A549 (cell line): ENCODE results near the gene CAMP. TPM values are rescaled to one million over a fixed set of nuclear protein-coding genes. Genes with fewer than 3 reads are reported as not detected.

ENCODE experiments used
- ATAC-seq, 2 experiments: fragments of 200-7000 bp in 1 of 2; fragments of >200 bp in 1 of 2; cut with Nextera tagmentation in 1 of 2; cut with Tn5 transposase in 1 of 2; 3 replicates each; pipeline versions ENCODE4 v1.8.0 to v1.9.1; 2018 to 2020; ENCODE audit warnings: mild to moderate bottlenecking in 1 of 2, moderate library complexity in 1 of 2
- CTCF ChIA-PET: fragments of 300-600 bp; sonication (Branson Sonifier 250); formaldehyde crosslinking; extraction: SDS; loops from one replicate; lab custom pipeline; 2021; ENCODE audit warnings: antibody characterized with exemption, inconsistent platforms; lab: Yijun Ruan, JAX
- POLR2A ChIA-PET: fragments of 350-600 bp; formaldehyde crosslinking; extraction: SDS; loops from one replicate; lab custom pipeline; 2021; ENCODE audit warnings: antibody characterized with exemption, inconsistent platforms; lab: Yijun Ruan, JAX
- DNase-seq, 2 experiments: peaks; one replicate each; pipeline versions ENCODE4 v3.0.0 to v3.0.0-alpha.2; 2011 to 2016; ENCODE audit warnings: low read depth in 1 of 2, low spot score in 1 of 2
- FAIRE-seq: peaks from 2 replicates; lab custom pipeline; 2011; peaks lifted over from hg19 to GRCh38; lab: Jason Lieb, UNC
- H3K27ac ChIP-seq, 2 experiments: fragments of >200 bp; sonication (Bioruptor Twin); formaldehyde crosslinking; 3 replicates each; pipeline ENCODE4 v1.5.1; 2016 to 2017
- H3K4me1 ChIP-seq: fragments of >200 bp; sonication (Bioruptor Twin); formaldehyde crosslinking; 3 replicates; pipeline ENCODE4 v1.6.1; 2016
- H3K4me2 ChIP-seq: fragments of >200 bp; sonication (Bioruptor Twin); formaldehyde crosslinking; 3 replicates; pipeline ENCODE4 v1.6.1; 2016
- H3K4me3 ChIP-seq: fragments of >200 bp; sonication (Bioruptor Twin); formaldehyde crosslinking; 3 replicates; pipeline ENCODE4 v1.5.1; 2016
- H3K9me3 ChIP-seq: fragments of >200 bp; sonication (Bioruptor Twin); formaldehyde crosslinking; 3 replicates; pipeline ENCODE4 v1.6.1; 2016
- CBX2 ChIP-seq: fragments of 200-600 bp; sonication (generic); IDR thresholded peaks from 2 replicates; pipeline ENCODE4 v1.6.1; 2016; ENCODE audit warnings: low read depth, mild to moderate bottlenecking, borderline replicate concordance
- CHD4 ChIP-seq: fragments of 200-600 bp; sonication (generic); IDR thresholded peaks from 2 replicates; pipeline ENCODE4 v1.6.1; 2016; ENCODE audit warnings: antibody characterized with exemption, mild to moderate bottlenecking, borderline replicate concordance
- EHF ChIP-seq: fragments of 250-450 bp; sonication (Bioruptor Pico); IDR thresholded peaks from 2 replicates; pipeline ENCODE4 v1.5.0; 2020; ENCODE audit warnings: mild to moderate bottlenecking
- EHMT2 ChIP-seq: fragments of 200-600 bp; sonication (generic); IDR thresholded peaks from 2 replicates; pipeline ENCODE4 v1.6.1; 2016; ENCODE audit warnings: antibody characterized with exemption, low read depth, mild to moderate bottlenecking, moderate library complexity
- GATA3 ChIP-seq: IDR thresholded peaks from 2 replicates; pipeline ENCODE4 v1.6.1; 2012; ENCODE audit warnings: borderline replicate concordance
- HOXA7 ChIP-seq: fragments of 250-450 bp; sonication (Bioruptor Pico); IDR thresholded peaks from 2 replicates; pipeline ENCODE4 v1.5.0; 2020; ENCODE audit warnings: mild to moderate bottlenecking, moderate library complexity
- JUN ChIP-seq, 2 experiments: fragments of >200 bp; sonication (Bioruptor Twin); formaldehyde crosslinking; IDR thresholded peaks; 2 replicates in 1 of 2; 3 replicates in 1 of 2; pipeline ENCODE4 v1.6.1; 2016 to 2017
- JUNB ChIP-seq: fragments of >200 bp; sonication (Bioruptor Twin); formaldehyde crosslinking; IDR thresholded peaks from 2 replicates; pipeline ENCODE4 v1.6.1; 2016
- KDM1A ChIP-seq: fragments of 200-600 bp; sonication (generic); IDR thresholded peaks from 2 replicates; pipeline ENCODE4 v1.6.1; 2016; ENCODE audit warnings: low read depth, mild to moderate bottlenecking
- KDM5A ChIP-seq: fragments of 200-600 bp; sonication (generic); IDR thresholded peaks from 2 replicates; pipeline ENCODE4 v1.6.1; 2016; ENCODE audit warnings: antibody characterized with exemption, mild to moderate bottlenecking
- MAZ ChIP-seq: fragments of 150-350 bp; IDR thresholded peaks from 2 replicates; pipeline ENCODE4 v1.6.1; 2014; ENCODE audit warnings: antibody characterized with exemption, low read depth, low read length, borderline replicate concordance
- NPAS2 ChIP-seq: fragments of 250-450 bp; sonication (Bioruptor Pico); IDR thresholded peaks from 2 replicates; pipeline ENCODE4 v1.8.0; 2022; ENCODE audit warnings: mild to moderate bottlenecking, moderate library complexity, borderline replicate concordance
- POLR2A ChIP-seq: IDR thresholded peaks from 2 replicates; pipeline ENCODE4 v1.6.1; 2012; ENCODE audit warnings: mild to moderate bottlenecking, low read length
- POLR2AphosphoS2 ChIP-seq: conservative IDR thresholded peaks from 2 replicates; pipeline ENCODE4 v1.6.1; 2012; ENCODE audit warnings: low read length, improper control_type of control experiment, inconsistent platforms
- RAD21 ChIP-seq, 2 experiments: fragments of >200 bp in 1 of 2; sonication (Bioruptor Twin) in 1 of 2; formaldehyde crosslinking in 1 of 2; IDR thresholded peaks in 1 of 2; conservative IDR thresholded peaks in 1 of 2; 2 replicates in 1 of 2; 3 replicates in 1 of 2; pipeline ENCODE4 v1.6.1; 2012 to 2018; ENCODE audit warnings: inconsistent platforms in 1 of 2
- RARB ChIP-seq: fragments of 250-450 bp; sonication (Bioruptor Pico); IDR thresholded peaks from 2 replicates; pipeline ENCODE4 v1.8.0; 2021; ENCODE audit warnings: mild to moderate bottlenecking, moderate library complexity
- RNF2 ChIP-seq: fragments of 200-600 bp; sonication (generic); IDR thresholded peaks from 2 replicates; pipeline ENCODE4 v1.6.1; 2016; ENCODE audit warnings: low read depth, mild to moderate bottlenecking, antibody characterized with exemption, moderate library complexity, borderline replicate concordance
- SMC3 ChIP-seq: fragments of >200 bp; sonication (Bioruptor Twin); formaldehyde crosslinking; IDR thresholded peaks from 3 replicates; pipeline ENCODE4 v1.6.1; 2018; ENCODE audit warnings: inconsistent platforms
- TFCP2L1 ChIP-seq: fragments of 250-450 bp; sonication (Bioruptor Pico); IDR thresholded peaks from 2 replicates; pipeline ENCODE4 v1.5.0; 2021; ENCODE audit warnings: mild to moderate bottlenecking
- WGBS: methylation state at CpG from one replicate; pipeline ENCODE4 v1.1.6; 2017; ENCODE audit errors: missing lambda C conversion rate; 5-methylcytosine and 5-hydroxymethylcytosine counted together
- polyA plus RNA-seq, 4 experiments: library from polyadenylated mRNA; depleted of rRNA in 3 of 4; stranded (reverse); fragments of >200 nt; fragmentation: RNase III in 1 of 4; extraction: RNeasy Plus Mini Kit Qiagen cat#74134 plus additional on column Dnase treatment in 1 of 4; gene quantifications; 2 replicates in 3 of 4; 3 replicates in 1 of 4; pipeline ENCODE4 v1.2.3, GENCODE V29; 2011 to 2017
- TF ChIP-seq, protein P1 (sequence below): fragments of 250-450 bp; sonication (Bioruptor Pico); IDR thresholded peaks from 2 replicates; pipeline ENCODE4 v1.5.0; 2021; ENCODE audit warnings: mild to moderate bottlenecking, moderate library complexity, borderline replicate concordance
- TF ChIP-seq, protein P2 (sequence below): fragments of >200 bp; sonication (Bioruptor Twin); formaldehyde crosslinking; IDR thresholded peaks from 3 replicates; pipeline ENCODE4 v1.5.1; 2016
- TF ChIP-seq, protein P3 (sequence below): fragments of 250-450 bp; sonication (Bioruptor Pico); IDR thresholded peaks from 2 replicates; pipeline ENCODE4 v1.5.0; 2020; ENCODE audit warnings: low read depth, mild to moderate bottlenecking, moderate library complexity
- TF ChIP-seq, protein P4 (sequence below): fragments of 200-600 bp; sonication (generic); IDR thresholded peaks from 2 replicates; pipeline ENCODE4 v1.6.1; 2016; ENCODE audit warnings: antibody characterized with exemption, mild to moderate bottlenecking, moderate library complexity

CAMP gene
- polyA plus RNA-seq, 2 of the 4 experiments (the other 2 are of a cell fraction), result not detected

DNA sequence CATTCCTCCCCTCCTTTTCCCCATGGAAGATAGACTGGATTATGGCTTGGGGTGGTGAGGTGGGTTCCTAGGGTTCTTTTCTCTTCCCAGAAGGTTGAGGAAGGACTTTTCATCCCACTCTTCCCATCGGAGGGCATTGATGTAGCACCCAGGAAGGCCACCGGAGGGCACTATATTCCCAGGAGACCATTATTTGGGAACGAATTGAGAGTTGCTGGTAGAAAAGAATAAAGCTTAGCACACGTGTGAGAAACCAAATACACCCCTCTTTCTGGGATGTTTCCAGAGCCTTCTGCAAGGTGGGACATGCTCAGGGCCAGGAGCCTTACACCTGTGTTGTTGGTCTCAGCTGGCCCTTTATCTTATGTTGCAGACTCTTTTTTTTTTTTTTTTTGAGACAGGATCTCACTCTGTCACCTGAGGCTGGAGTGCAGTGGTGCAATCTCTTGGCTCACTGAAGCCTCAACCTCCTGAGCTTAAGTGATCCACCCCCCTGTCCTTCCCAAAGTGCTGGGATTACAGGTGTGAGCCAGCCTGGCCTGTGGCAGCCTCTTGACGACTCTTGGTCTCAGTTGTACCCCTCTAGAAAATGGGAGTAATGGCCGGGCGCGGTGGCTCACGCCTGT, 28.7 kb upstream of the CAMP start:
- peak; percentile 56 to 72 for DNase-seq
- TF ChIP-seq, protein P1, sequence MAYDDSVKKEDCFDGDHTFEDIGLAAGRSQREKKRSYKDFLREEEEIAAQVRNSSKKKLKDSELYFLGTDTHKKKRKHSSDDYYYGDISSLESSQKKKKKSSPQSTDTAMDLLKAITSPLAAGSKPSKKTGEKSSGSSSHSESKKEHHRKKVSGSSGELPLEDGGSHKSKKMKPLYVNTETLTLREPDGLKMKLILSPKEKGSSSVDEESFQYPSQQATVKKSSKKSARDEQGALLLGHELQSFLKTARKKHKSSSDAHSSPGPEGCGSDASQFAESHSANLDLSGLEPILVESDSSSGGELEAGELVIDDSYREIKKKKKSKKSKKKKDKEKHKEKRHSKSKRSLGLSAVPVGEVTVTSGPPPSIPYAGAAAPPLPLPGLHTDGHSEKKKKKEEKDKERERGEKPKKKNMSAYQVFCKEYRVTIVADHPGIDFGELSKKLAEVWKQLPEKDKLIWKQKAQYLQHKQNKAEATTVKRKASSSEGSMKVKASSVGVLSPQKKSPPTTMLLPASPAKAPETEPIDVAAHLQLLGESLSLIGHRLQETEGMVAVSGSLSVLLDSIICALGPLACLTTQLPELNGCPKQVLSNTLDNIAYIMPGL (CRISPR knock-in tag), result no peak
- TF ChIP-seq HOXA7 (CRISPR knock-in tag) (no peak), TFCP2L1 (CRISPR knock-in tag) (no peak), EHF (CRISPR knock-in tag) (no peak), NPAS2 (CRISPR knock-in tag) (no peak), JUNB (no peak), EHMT2 (no peak), GATA3 (no peak), SMC3 (peak; percentile 48), JUN (IDR thresholded peaks at IDR 0.05) (no peak), POLR2AphosphoS2 (no peak), RAD21 (conservative IDR thresholded peaks at IDR 0.05 in 1 of 2, IDR thresholded peaks at IDR 0.05 in 1 of 2) (peak; percentile 64 to 75), KDM1A (no peak), MAZ (no peak), RARB (no peak)
- TF ChIP-seq, protein P2, sequence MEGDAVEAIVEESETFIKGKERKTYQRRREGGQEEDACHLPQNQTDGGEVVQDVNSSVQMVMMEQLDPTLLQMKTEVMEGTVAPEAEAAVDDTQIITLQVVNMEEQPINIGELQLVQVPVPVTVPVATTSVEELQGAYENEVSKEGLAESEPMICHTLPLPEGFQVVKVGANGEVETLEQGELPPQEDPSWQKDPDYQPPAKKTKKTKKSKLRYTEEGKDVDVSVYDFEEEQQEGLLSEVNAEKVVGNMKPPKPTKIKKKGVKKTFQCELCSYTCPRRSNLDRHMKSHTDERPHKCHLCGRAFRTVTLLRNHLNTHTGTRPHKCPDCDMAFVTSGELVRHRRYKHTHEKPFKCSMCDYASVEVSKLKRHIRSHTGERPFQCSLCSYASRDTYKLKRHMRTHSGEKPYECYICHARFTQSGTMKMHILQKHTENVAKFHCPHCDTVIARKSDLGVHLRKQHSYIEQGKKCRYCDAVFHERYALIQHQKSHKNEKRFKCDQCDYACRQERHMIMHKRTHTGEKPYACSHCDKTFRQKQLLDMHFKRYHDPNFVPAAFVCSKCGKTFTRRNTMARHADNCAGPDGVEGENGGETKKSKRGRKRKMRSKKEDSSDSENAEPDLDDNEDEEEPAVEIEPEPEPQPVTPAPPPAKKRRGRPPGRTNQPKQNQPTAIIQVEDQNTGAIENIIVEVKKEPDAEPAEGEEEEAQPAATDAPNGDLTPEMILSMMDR, result peak; percentile 72
- POLR2A ChIA-PET, result interaction anchor here (0.7 kb wide), 1 partner anchor 47 kb away, joined by 3 read pairs; no protein-coding TSS in a partner anchor
- no peak overlapping the region for H3K27ac ChIP-seq
- ATAC-seq, result peak; percentile 77 to 88; a peak in 5 of 6 replicates
- no peak overlapping the region for H3K4me3 ChIP-seq
- WGBS, result 54% methylated on average over 9 of the region's 9 CpGs
- H3K4me2 ChIP-seq, result peak overlapping the region; percentile 58
- CTCF ChIA-PET, result interaction anchor here (0.6 to 3.7 kb wide), 33 partner anchors 9 to 573 kb away, joined by 3 to 28 read pairs (median 4); partner anchors contain the start of genes ATRIP, CAMP, CCDC51 and ZNF589
- H3K4me1 ChIP-seq, result no peaks in the 10 kb centered on the region
- no peaks in the 10 kb centered on the region for H3K9me3 ChIP-seq
- no peak for FAIRE-seq

DNA sequence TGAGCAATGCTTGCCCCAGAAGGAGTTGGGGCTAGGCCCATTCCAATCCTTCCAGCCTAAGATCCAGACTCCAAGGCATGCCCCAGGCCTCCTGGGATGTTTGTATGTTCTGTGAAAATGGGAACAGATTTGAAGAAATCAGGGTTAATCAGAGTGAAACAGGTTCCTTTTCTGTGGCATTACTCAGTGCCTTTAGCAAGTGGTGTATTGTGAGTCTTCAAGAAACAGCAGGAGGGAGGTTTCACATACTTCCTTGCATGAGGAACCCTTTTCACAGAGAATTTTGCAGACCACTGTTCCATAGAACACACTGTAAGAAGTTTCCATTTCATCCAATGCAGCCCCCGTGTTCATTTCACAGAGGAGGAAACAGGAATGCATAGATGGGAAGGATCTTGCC, 26.7 kb upstream of the CAMP start:
- no peaks in the 10 kb centered on the region for H3K9me3 ChIP-seq
- H3K4me1 ChIP-seq, result no peaks in the 10 kb centered on the region
- no peak overlapping the region for H3K4me3 ChIP-seq
- CTCF ChIA-PET, result interaction anchor here (3.7 kb wide), 1 partner anchor 240 kb away, joined by 28 read pairs; no protein-coding TSS in a partner anchor
- H3K4me2 ChIP-seq, result no peak overlapping the region
- 83% methylated on average over 1 of the region's 1 CpG for WGBS
- FAIRE-seq (no peak), DNase-seq (no peak), ATAC-seq (no peak)
- POLR2A ChIA-PET, result no interaction called here
- no peak for TF ChIP-seq KDM5A
- no peak for TF ChIP-seq KDM1A
- TF ChIP-seq HOXA7 (CRISPR knock-in tag), result no peak
- TF ChIP-seq CBX2, result no peak
- no peak for TF ChIP-seq RNF2
- no peak overlapping the region for H3K27ac ChIP-seq

DNA sequence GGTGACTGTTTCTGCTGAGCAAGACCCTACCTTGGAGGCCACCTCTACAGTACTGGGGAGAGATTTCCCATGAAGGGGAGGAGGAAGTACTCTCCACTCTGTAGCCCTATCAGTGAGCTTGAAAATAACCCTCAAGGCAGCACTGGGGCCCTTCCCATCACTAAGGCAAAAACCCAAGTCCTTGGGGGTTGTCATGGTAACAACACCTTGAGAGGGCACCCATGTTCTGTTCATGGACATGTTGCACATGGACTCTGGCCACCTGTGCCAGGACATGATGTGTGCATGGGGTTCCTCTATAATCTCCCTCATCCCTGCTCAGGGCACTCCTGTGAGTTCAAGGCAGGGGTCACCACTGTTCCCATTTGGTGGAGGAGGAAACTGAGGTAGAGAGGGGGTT, 24.2 kb upstream of the CAMP start:
- no peaks in the 10 kb centered on the region for H3K9me3 ChIP-seq
- DNase-seq, result no peak
- ChIA-PET CTCF (no interaction called here), POLR2A (no interaction called here)
- no peak for FAIRE-seq
- no peak overlapping the region for H3K4me2 ChIP-seq
- no peak overlapping the region for H3K27ac ChIP-seq
- ATAC-seq, result no peak
- H3K4me1 ChIP-seq, result no peaks in the 10 kb centered on the region
- H3K4me3 ChIP-seq, result no peak overlapping the region
- TF ChIP-seq, protein P1 (CRISPR knock-in tag), result no peak
- TF ChIP-seq, protein P3, sequence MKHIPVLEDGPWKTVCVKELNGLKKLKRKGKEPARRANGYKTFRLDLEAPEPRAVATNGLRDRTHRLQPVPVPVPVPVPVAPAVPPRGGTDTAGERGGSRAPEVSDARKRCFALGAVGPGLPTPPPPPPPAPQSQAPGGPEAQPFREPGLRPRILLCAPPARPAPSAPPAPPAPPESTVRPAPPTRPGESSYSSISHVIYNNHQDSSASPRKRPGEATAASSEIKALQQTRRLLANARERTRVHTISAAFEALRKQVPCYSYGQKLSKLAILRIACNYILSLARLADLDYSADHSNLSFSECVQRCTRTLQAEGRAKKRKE, result no peak
- TF ChIP-seq NPAS2 (CRISPR knock-in tag) (no peak), KDM1A (no peak), CHD4 (no peak), POLR2A (no peak)
- TF ChIP-seq, protein P4, sequence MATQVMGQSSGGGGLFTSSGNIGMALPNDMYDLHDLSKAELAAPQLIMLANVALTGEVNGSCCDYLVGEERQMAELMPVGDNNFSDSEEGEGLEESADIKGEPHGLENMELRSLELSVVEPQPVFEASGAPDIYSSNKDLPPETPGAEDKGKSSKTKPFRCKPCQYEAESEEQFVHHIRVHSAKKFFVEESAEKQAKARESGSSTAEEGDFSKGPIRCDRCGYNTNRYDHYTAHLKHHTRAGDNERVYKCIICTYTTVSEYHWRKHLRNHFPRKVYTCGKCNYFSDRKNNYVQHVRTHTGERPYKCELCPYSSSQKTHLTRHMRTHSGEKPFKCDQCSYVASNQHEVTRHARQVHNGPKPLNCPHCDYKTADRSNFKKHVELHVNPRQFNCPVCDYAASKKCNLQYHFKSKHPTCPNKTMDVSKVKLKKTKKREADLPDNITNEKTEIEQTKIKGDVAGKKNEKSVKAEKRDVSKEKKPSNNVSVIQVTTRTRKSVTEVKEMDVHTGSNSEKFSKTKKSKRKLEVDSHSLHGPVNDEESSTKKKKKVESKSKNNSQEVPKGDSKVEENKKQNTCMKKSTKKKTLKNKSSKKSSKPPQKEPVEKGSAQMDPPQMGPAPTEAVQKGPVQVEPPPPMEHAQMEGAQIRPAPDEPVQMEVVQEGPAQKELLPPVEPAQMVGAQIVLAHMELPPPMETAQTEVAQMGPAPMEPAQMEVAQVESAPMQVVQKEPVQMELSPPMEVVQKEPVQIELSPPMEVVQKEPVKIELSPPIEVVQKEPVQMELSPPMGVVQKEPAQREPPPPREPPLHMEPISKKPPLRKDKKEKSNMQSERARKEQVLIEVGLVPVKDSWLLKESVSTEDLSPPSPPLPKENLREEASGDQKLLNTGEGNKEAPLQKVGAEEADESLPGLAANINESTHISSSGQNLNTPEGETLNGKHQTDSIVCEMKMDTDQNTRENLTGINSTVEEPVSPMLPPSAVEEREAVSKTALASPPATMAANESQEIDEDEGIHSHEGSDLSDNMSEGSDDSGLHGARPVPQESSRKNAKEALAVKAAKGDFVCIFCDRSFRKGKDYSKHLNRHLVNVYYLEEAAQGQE, result no peak
